ENCODE results near the gene TLDC2. TPM values are rescaled to one million over a fixed set of nuclear protein-coding genes. Genes with fewer than 3 reads are reported as not detected.

Gene TLDC2
- total RNA-seq, 1 experiment from 2014 or later, result not detected

DNA sequence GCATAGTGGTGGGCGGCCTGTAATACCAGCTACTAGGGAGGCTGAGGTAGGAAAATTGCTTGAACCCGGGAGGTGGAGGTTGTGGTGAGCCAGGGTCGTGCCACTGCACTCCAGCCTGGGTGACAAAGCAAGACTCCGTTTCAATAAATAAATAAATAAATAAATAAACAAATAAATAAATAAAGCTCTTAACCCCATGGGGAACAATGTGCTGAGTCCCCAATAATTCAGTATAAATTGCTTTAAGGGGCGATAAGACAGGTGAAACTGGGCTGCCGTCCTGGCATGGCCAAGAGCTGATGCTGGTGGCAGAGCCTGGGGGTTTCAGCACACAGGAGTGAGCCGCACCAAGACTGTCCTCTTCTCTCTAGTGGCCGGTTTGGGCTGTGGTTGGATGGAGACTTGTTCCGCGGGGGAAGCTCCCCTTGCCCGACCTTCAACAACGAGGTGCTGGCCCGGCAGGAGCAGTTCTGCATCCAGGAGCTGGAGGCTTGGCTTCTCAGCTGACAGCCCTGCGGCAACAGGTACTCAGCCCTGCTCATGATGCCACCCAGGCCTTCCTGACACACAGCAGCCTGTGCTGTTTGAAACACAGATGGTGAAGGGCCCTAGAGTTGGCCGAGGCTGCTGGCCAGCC is 13.1 kb downstream of the TLDC2 start:
- H3K27ac Mint-ChIP-seq (ENCODE audit: unreplicated experiment), result no peak overlapping the region
- no peaks in the 10 kb centered on the region for H3K27me3 Mint-ChIP-seq (ENCODE audit: insufficient read depth, unreplicated experiment)
- ChIA-PET CTCF (interaction anchor here (0.8 to 1.4 kb wide), 2 partner anchors 96 to 284 kb away, joined by 4 to 8 read pairs; no protein-coding TSS in a partner anchor), POLR2A (no interaction called here)
- no TSS peak for BruUV-seq (replicated peaks)
- H3K27me3 ChIP-seq (replicated peaks; ENCODE audit: control insufficient read depth, insufficient read depth, low read length), result no peaks in the 10 kb centered on the region
- H3K4me1 Mint-ChIP-seq (ENCODE audit: low read depth, unreplicated experiment), result peaks cover 6% of the 10 kb centered on the region
- TF ChIP-seq, protein P1, sequence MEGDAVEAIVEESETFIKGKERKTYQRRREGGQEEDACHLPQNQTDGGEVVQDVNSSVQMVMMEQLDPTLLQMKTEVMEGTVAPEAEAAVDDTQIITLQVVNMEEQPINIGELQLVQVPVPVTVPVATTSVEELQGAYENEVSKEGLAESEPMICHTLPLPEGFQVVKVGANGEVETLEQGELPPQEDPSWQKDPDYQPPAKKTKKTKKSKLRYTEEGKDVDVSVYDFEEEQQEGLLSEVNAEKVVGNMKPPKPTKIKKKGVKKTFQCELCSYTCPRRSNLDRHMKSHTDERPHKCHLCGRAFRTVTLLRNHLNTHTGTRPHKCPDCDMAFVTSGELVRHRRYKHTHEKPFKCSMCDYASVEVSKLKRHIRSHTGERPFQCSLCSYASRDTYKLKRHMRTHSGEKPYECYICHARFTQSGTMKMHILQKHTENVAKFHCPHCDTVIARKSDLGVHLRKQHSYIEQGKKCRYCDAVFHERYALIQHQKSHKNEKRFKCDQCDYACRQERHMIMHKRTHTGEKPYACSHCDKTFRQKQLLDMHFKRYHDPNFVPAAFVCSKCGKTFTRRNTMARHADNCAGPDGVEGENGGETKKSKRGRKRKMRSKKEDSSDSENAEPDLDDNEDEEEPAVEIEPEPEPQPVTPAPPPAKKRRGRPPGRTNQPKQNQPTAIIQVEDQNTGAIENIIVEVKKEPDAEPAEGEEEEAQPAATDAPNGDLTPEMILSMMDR (IDR thresholded peaks at IDR 0.05; ENCODE audit: insufficient read depth in 1 of 2, low read depth in 1 of 2, low read length in 1 of 2, severe bottlenecking in 1 of 2, unreplicated experiment in 1 of 2), result no peak
- no peaks in the 10 kb centered on the region for H3K36me3 Mint-ChIP-seq (ENCODE audit: insufficient read depth, unreplicated experiment)
- intact Hi-C loops (cut with micrococcal nuclease; ENCODE audit: unreplicated experiment), result no loop called here
- H3K36me3 ChIP-seq (ENCODE audit: control insufficient read depth, insufficient read depth, low read length), result no peaks in the 10 kb centered on the region
- no peak for DNase-seq
- no peak overlapping the region for H3K4me3 Mint-ChIP-seq (ENCODE audit: unreplicated experiment)
- H3K4me3 ChIP-seq (ENCODE audit: low read depth, low read length), result no peak overlapping the region
- H3K9me3 ChIP-seq, result no peaks in the 10 kb centered on the region
- no peaks in the 10 kb centered on the region for H3K9me3 Mint-ChIP-seq (ENCODE audit: unreplicated experiment)
- H3K4me1 ChIP-seq, result peaks cover 9% of the 10 kb centered on the region; the same call in 1 of the 2 replicates

DNA sequence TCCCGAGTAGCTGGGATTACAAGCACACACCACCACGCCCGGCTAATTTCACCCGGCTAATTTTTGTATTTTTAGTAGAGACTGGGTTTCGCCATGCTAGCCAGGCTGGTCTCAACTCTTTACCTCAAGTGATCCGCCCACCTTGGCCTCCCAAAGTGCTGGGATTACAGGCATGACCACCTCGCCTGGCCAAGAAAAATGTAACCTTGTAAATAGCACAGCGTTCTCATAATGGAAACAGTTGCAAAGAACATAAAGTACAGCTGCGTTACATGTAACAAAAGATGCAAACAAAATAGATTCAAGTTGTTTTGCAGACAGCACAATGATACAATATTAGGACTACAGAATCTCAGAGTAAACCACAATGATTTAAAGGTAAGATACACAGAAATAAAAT is 14.6 kb downstream of the TLDC2 start:
- Mint-ChIP-seq H3K27ac (ENCODE audit: unreplicated experiment) (no peak overlapping the region), H3K4me1 (ENCODE audit: low read depth, unreplicated experiment) (peaks cover 6% of the 10 kb centered on the region), H3K36me3 (ENCODE audit: insufficient read depth, unreplicated experiment) (no peaks in the 10 kb centered on the region), H3K4me3 (ENCODE audit: unreplicated experiment) (no peak overlapping the region), H3K9me3 (ENCODE audit: unreplicated experiment) (no peaks in the 10 kb centered on the region), H3K27me3 (ENCODE audit: insufficient read depth, unreplicated experiment) (no peaks in the 10 kb centered on the region)
- intact Hi-C loops (cut with micrococcal nuclease; ENCODE audit: unreplicated experiment), result no loop called here
- no peaks in the 10 kb centered on the region for H3K9me3 ChIP-seq
- H3K36me3 ChIP-seq (ENCODE audit: control insufficient read depth, insufficient read depth, low read length), result no peaks in the 10 kb centered on the region
- BruUV-seq (replicated peaks), result no TSS peak
- TF ChIP-seq, protein P1 (IDR thresholded peaks at IDR 0.05; ENCODE audit: insufficient read depth in 1 of 2, low read depth in 1 of 2, low read length in 1 of 2, severe bottlenecking in 1 of 2, unreplicated experiment in 1 of 2), result no peak
- no peaks in the 10 kb centered on the region for H3K27me3 ChIP-seq (replicated peaks; ENCODE audit: control insufficient read depth, insufficient read depth, low read length)
- POLR2A ChIA-PET, result no interaction called here
- peaks cover 9% of the 10 kb centered on the region; the same call in 1 of the 2 replicates for H3K4me1 ChIP-seq
- DNase-seq, result no peak
- no peak overlapping the region for H3K4me3 ChIP-seq (ENCODE audit: low read depth, low read length)
- CTCF ChIA-PET, result no interaction called here

DNA sequence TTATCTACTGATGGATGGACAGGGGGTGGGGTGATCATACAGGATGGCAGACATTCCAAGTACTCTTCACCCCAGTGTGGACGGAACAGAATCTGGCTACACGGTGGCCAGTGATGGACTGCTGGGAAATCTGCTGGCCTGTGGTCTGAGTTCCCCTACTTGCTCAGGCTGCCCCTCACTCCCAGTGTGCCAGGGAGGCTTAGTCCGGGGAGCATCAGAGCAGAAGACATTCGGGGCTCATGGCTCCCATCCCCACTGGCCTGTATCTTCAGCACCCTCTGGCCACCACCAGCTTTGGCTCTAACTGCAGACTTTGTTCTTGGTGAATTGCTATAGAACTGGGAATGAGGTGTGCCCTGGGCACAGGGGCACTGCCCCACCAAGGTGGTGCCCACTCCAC is 15.3 kb downstream of the TLDC2 start:
- H3K36me3 Mint-ChIP-seq (ENCODE audit: insufficient read depth, unreplicated experiment), result no peaks in the 10 kb centered on the region
- H3K4me3 Mint-ChIP-seq (ENCODE audit: unreplicated experiment), result no peak overlapping the region
- TF ChIP-seq, protein P1 (IDR thresholded peaks at IDR 0.05; ENCODE audit: insufficient read depth in 1 of 2, low read depth in 1 of 2, low read length in 1 of 2, severe bottlenecking in 1 of 2, unreplicated experiment in 1 of 2), result no peak
- intact Hi-C loops (cut with micrococcal nuclease; ENCODE audit: unreplicated experiment), result no loop called here
- H3K9me3 Mint-ChIP-seq (ENCODE audit: unreplicated experiment), result no peaks in the 10 kb centered on the region
- Histone ChIP-seq H3K4me1 (peaks cover 9% of the 10 kb centered on the region; the same call in 1 of the 2 replicates), H3K36me3 (ENCODE audit: control insufficient read depth, insufficient read depth, low read length) (no peaks in the 10 kb centered on the region), H3K9me3 (no peaks in the 10 kb centered on the region), H3K4me3 (ENCODE audit: low read depth, low read length) (no peak overlapping the region), H3K27me3 (replicated peaks; ENCODE audit: control insufficient read depth, insufficient read depth, low read length) (no peaks in the 10 kb centered on the region)
- H3K27ac Mint-ChIP-seq (ENCODE audit: unreplicated experiment), result no peak overlapping the region
- H3K27me3 Mint-ChIP-seq (ENCODE audit: insufficient read depth, unreplicated experiment), result no peaks in the 10 kb centered on the region
- BruUV-seq (replicated peaks), result no TSS peak
- CTCF ChIA-PET, result no interaction called here
- POLR2A ChIA-PET, result no interaction called here
- DNase-seq, result no peak
- peaks cover 6% of the 10 kb centered on the region for H3K4me1 Mint-ChIP-seq (ENCODE audit: low read depth, unreplicated experiment)
